ENCODE data around the gene KLK15.
"Not testable (repeated sequence)": the region's sequence is repeated elsewhere in the genome, so short reads cannot be mapped to it uniquely, and the experiment has no call there.

The KLK15 gene

DNA sequence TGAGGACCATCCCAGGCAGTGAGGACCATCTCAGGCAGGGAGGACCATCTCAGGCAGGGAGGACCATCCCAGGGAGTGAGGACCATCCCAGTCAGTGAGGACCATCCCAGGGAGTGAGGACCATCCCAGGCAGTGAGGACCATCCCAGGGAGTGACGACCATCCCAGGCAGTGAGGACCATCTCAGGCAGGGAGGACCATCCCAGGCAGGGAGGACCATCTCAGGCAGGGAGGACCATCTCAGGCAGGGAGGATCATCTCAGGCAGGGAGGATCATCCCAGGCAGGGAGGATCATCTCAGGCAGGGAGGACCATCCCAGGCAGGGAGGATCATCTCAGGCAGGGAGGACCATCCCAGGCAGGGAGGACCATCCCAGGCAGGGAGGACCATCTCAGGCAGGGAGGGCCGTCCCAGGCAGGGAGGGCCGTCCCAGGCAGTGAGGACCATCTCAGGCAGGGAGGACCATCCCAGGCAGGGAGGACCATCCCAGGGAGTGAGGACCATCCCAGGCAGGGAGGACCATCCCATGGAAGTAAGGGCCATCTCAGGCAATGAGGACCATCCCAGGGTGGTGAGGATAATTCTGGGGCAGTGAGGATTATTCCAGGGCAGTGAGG is 21.6 kb downstream of the KLK15 start:
- not testable (repeated sequence) for ATAC-seq (replicated peaks; ENCODE audit: extremely low read depth, poor library complexity, severe bottlenecking); H3K27ac Mint-ChIP-seq (ENCODE audit: low read depth); DNase-seq (ENCODE audit: low spot score in 2 of 2); H3K36me3 Mint-ChIP-seq (ENCODE audit: insufficient read depth); H3K4me1 Mint-ChIP-seq; H3K4me3 Mint-ChIP-seq; H3K9me3 Mint-ChIP-seq
- peaks cover 35% of the 10 kb centered on the region for H3K27me3 Mint-ChIP-seq

DNA sequence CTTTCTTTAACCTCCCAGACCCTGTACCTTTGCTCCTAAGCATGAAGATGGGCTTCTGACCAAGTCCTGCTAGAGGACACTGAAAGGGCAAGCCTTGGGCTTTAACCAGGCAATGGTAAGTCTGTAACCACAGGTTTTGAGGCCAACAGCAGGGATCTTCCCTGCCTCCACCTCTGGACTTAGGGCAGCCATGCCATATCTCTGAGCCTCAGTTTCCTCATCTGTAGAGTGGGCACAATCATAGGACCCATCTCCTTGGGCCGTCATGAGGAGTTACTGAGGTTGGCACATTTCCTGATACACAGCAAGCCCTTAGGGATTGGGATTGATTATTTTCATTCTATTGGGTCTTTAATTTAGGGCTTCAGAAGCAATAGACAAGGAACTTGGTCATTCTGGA is 24.5 kb downstream of the KLK15 start:
- no peaks in the 10 kb centered on the region for H3K9me3 Mint-ChIP-seq
- peaks cover 18% of the 10 kb centered on the region for H3K4me1 Mint-ChIP-seq
- DNase-seq (ENCODE audit: low spot score in 2 of 2) (no peak), ATAC-seq (replicated peaks; ENCODE audit: extremely low read depth, poor library complexity, severe bottlenecking) (no peak)
- H3K4me3 Mint-ChIP-seq = no peak overlapping the region
- peaks cover 11% of the 10 kb centered on the region for H3K36me3 Mint-ChIP-seq (ENCODE audit: insufficient read depth)
- no peak overlapping the region for H3K27ac Mint-ChIP-seq (ENCODE audit: low read depth)
- peaks cover 9% of the 10 kb centered on the region for H3K27me3 Mint-ChIP-seq

DNA sequence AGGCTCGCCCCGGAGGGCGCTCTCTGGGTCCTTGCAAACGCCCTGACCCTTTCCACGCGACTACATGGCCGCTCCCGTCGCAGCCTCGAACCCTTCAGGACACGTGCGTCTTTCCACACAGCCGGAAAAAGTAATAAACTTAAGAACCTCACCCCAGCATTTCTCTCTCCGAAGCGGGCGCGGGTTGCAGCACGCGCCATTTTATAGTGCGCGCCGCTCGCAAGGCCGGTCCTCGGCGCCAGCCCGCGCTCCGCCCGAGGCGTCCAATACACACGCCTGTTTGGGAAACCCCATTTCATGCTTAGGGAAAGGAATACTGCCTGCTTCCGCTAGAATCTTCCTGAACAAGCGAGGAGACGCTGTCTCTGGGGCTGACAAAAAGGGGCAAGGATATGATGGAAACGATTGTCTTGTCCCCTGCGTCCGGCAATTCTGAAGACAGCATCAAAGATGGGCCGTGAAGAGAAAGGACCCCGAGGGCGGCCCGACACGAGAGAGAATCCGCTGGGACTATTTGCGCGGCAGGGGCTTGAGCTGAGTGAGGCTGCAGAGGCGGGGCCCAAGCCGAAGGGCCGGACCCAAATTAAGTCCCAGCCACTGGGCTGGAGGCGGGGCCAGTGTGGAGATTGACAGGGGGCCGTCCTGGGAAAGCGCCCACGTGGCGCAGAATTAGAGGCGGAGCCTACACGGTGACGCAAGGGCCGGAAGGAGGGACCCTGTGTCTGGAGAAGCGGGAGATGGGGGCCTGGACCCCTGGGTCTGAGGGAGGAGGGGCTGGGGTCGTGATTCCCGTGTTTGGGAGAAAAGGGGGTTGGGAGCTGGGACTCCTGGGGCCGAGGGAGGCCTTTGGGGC is 28.7 kb downstream of the KLK15 start:
- no peaks in the 10 kb centered on the region for H3K27me3 Mint-ChIP-seq
- peaks cover 33% of the 10 kb centered on the region for H3K4me1 Mint-ChIP-seq
- peaks cover 20% of the 10 kb centered on the region for H3K36me3 Mint-ChIP-seq (ENCODE audit: insufficient read depth)
- ATAC-seq (replicated peaks; ENCODE audit: extremely low read depth, poor library complexity, severe bottlenecking) (peak; percentile 95), DNase-seq (ENCODE audit: low spot score in 2 of 2) (peak; percentile 94 to 97)
- peak overlapping the region; percentile 100 for H3K27ac Mint-ChIP-seq (ENCODE audit: low read depth)
- H3K4me3 Mint-ChIP-seq = peak overlapping the region; percentile 98
- no peaks in the 10 kb centered on the region for H3K9me3 Mint-ChIP-seq

DNA sequence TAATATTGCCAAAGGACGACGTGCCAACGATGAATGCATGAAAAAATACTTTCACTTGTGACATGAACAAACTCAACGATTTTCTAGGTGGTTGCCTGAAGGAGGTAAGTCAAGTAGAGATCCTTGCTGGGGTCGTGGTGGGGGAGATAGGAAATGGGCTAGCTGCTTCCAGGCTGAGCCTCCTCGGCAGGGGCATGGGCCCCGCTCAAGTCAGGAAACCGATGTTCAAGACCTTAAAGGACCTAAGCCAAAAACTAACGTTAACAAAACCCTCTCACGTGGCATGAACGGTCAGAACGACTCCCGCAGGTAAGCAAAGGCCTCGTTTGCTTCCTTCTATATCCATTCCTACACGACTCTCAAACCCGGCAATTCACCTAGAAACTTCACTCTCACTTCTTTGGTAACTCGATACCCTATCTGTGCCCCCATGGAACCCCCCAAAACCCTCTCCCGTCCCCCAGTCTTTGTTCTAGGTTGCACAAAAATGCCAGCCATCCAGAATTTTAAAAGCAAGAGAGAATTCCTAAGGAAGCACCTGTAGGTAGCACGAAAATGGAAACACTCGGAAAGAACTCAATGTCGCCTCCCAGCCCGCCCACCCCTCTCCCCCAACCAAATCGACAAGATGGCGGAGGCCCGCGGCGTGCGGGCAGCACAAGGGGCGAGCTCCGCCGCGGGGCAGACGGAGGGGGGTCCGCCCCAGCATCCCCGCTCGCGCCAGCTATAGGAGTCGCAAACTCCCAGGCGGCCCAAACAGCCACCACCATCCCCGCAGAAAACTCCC is 29.5 kb downstream of the KLK15 start:
- Mint-ChIP-seq H3K27me3 (no peaks in the 10 kb centered on the region), H3K4me3 (peak overlapping the region; percentile 98), H3K9me3 (no peaks in the 10 kb centered on the region), H3K27ac (ENCODE audit: low read depth) (peak overlapping the region; percentile 100), H3K4me1 (peaks cover 33% of the 10 kb centered on the region), H3K36me3 (ENCODE audit: insufficient read depth) (peaks cover 21% of the 10 kb centered on the region)
- ATAC-seq (replicated peaks; ENCODE audit: extremely low read depth, poor library complexity, severe bottlenecking) = peak; percentile 5
- no peak for DNase-seq (ENCODE audit: low spot score in 2 of 2)

DNA sequence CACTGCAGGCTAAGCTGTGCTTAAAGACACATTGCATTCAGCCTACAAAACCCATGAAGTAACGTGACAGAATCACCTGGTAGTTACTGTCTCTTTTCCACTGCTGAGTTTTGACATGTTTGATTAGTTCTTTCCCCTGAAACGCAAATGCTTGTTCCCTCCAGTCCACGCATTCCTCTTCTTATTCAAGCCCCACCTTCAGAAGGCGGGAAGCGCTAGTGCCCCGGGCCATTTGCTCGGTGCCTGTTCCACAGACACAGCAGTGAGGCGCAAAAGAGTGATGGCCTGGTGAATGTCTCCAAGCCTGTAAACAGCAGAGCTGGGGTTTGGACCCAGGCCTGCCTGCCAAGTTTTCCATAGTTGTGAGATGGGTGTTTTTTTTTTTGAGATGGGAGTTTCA is 32.3 kb downstream of the KLK15 start:
- Mint-ChIP-seq H3K9me3 (no peaks in the 10 kb centered on the region), H3K4me1 (peaks cover 30% of the 10 kb centered on the region), H3K27ac (ENCODE audit: low read depth) (no peak overlapping the region), H3K4me3 (no peak overlapping the region), H3K27me3 (no peaks in the 10 kb centered on the region), H3K36me3 (ENCODE audit: insufficient read depth) (peaks cover 32% of the 10 kb centered on the region)
- ATAC-seq (replicated peaks; ENCODE audit: extremely low read depth, poor library complexity, severe bottlenecking) = no peak
- no peak for DNase-seq (ENCODE audit: low spot score in 2 of 2)

- peaks cover 20% of the 10 kb centered on the region for H3K4me1 Mint-ChIP-seq
- H3K27ac Mint-ChIP-seq (ENCODE audit: low read depth) = no peak overlapping the region
- H3K27me3 Mint-ChIP-seq = no peaks in the 10 kb centered on the region
- no peak overlapping the region for H3K4me3 Mint-ChIP-seq
- no peaks in the 10 kb centered on the region for H3K9me3 Mint-ChIP-seq
- H3K36me3 Mint-ChIP-seq (ENCODE audit: insufficient read depth) = peaks cover 28% of the 10 kb centered on the region
- DNase-seq (ENCODE audit: low spot score in 2 of 2) = no peak
- ATAC-seq (replicated peaks; ENCODE audit: extremely low read depth, poor library complexity, severe bottlenecking) = no peak
These were observed 33.9 kb downstream of the KLK15 start for GRCh38 chr19:50799547-50799851.

- ATAC-seq (replicated peaks; ENCODE audit: extremely low read depth, poor library complexity, severe bottlenecking) = no peak
- peaks cover 26% of the 10 kb centered on the region for H3K36me3 Mint-ChIP-seq (ENCODE audit: insufficient read depth)
- no peak overlapping the region for H3K27ac Mint-ChIP-seq (ENCODE audit: low read depth)
- no peaks in the 10 kb centered on the region for H3K9me3 Mint-ChIP-seq
- no peak overlapping the region for H3K4me3 Mint-ChIP-seq
- DNase-seq (ENCODE audit: low spot score in 2 of 2) = no peak
- H3K27me3 Mint-ChIP-seq = no peaks in the 10 kb centered on the region
- H3K4me1 Mint-ChIP-seq = peaks cover 15% of the 10 kb centered on the region
These were observed 34.5 kb downstream of the KLK15 start for GRCh38 chr19:50798659-50799546.

GRCh38 chr19:50797781-50798658 is 35.4 kb downstream of the KLK15 start:
- no peak overlapping the region for H3K27ac Mint-ChIP-seq (ENCODE audit: low read depth)
- DNase-seq (ENCODE audit: low spot score in 2 of 2) = no peak

GRCh38 chr19:50797429-50797780 is 36.0 kb downstream of the KLK15 start:
- DNase-seq (ENCODE audit: low spot score in 2 of 2) = no peak
- ATAC-seq (replicated peaks; ENCODE audit: extremely low read depth, poor library complexity, severe bottlenecking) = no peak
- H3K4me1 Mint-ChIP-seq = no peaks in the 10 kb centered on the region
- peaks cover 26% of the 10 kb centered on the region for H3K36me3 Mint-ChIP-seq (ENCODE audit: insufficient read depth)
- no peak overlapping the region for H3K27ac Mint-ChIP-seq (ENCODE audit: low read depth)
- H3K9me3 Mint-ChIP-seq = no peaks in the 10 kb centered on the region
- H3K4me3 Mint-ChIP-seq = no peak overlapping the region
- no peaks in the 10 kb centered on the region for H3K27me3 Mint-ChIP-seq

More at GRCh38 chr19:50797781-50798658, 35.4 kb downstream of the KLK15 start:
- no peaks in the 10 kb centered on the region for H3K27me3 Mint-ChIP-seq
- H3K4me3 Mint-ChIP-seq = no peak overlapping the region
- no peaks in the 10 kb centered on the region for H3K9me3 Mint-ChIP-seq
- no peak for ATAC-seq (replicated peaks; ENCODE audit: extremely low read depth, poor library complexity, severe bottlenecking)
- H3K4me1 Mint-ChIP-seq = peaks cover 6% of the 10 kb centered on the region
- H3K36me3 Mint-ChIP-seq (ENCODE audit: insufficient read depth) = peaks cover 26% of the 10 kb centered on the region

- Mint-ChIP-seq H3K27me3 (no peaks in the 10 kb centered on the region), H3K27ac (ENCODE audit: low read depth) (no peak overlapping the region), H3K9me3 (no peaks in the 10 kb centered on the region), H3K4me1 (no peaks in the 10 kb centered on the region), H3K4me3 (no peak overlapping the region), H3K36me3 (ENCODE audit: insufficient read depth) (peaks cover 23% of the 10 kb centered on the region)
- DNase-seq (ENCODE audit: low spot score in 2 of 2) (no peak), ATAC-seq (replicated peaks; ENCODE audit: extremely low read depth, poor library complexity, severe bottlenecking) (no peak)
These were observed 36.5 kb downstream of the KLK15 start for GRCh38 chr19:50796634-50797428.

DNA sequence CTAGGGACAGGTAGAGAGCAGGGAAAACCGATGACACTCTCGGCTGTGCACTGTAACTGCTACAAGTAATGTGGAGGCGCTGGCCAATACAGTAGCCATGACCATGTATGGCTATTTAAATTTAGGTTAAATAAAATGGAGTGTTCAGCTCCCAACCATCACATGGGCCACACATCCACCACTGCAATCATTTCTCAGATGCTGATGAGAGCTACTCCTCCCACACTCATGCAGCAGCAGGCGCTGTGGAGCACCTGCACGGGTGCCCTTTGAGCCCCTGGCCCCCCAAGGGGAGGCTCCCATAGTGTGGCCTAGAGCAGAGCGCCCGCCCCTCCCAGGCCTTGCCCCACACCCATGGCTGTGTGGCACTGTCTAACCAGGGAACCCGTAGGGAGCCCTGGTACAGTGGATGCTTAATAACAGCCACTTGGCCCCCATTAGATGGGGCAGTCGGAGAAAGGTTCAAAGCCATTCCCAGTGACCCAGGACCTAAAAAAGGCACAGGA is 37.2 kb downstream of the KLK15 start:
- ATAC-seq (replicated peaks; ENCODE audit: extremely low read depth, poor library complexity, severe bottlenecking) (no peak), DNase-seq (ENCODE audit: low spot score in 2 of 2) (no peak)
- H3K27ac Mint-ChIP-seq (ENCODE audit: low read depth) = no peak overlapping the region
- H3K27me3 Mint-ChIP-seq = no peaks in the 10 kb centered on the region
- peaks cover 22% of the 10 kb centered on the region for H3K36me3 Mint-ChIP-seq (ENCODE audit: insufficient read depth)
- H3K9me3 Mint-ChIP-seq = no peaks in the 10 kb centered on the region
- no peaks in the 10 kb centered on the region for H3K4me1 Mint-ChIP-seq
- H3K4me3 Mint-ChIP-seq = no peak overlapping the region

All from central memory CD8-positive, alpha-beta T cell (primary cell).